Neural progenitor cell (in vitro differentiated cells): ENCODE data around the gene COX19. TPM values are rescaled to one million over a fixed set of nuclear protein-coding genes. Genes with fewer than 3 reads are reported as not detected.

Source experiments
- DNase-seq: peaks from one replicate; pipeline ENCODE4 v3.0.0-alpha.2; 2016; ENCODE audit warnings: low spot score
- H2AFZ ChIP-seq: fragments of 200-600 bp; sonication (generic); replicated peaks from 2 replicates; pipeline ENCODE4 v1.6.1; 2016; ENCODE audit warnings: antibody characterized with exemption
- H3F3A ChIP-seq: fragments of 200-600 bp; sonication (generic); 2 replicates; pipeline ENCODE4 v1.6.1; 2016; ENCODE audit warnings: antibody characterized with exemption, low read depth
- H3K27ac ChIP-seq: fragments of 200-600 bp; sonication (generic); 2 replicates; pipeline ENCODE4 v1.5.1; 2016; ENCODE audit warnings: mild to moderate bottlenecking
- H3K27me3 ChIP-seq: fragments of 200-600 bp; sonication (generic); 2 replicates; pipeline ENCODE4 v1.6.1; 2016; ENCODE audit warnings: mild to moderate bottlenecking, moderate library complexity
- H3K36me3 ChIP-seq: fragments of 200-600 bp; sonication (generic); 2 replicates; pipeline ENCODE4 v1.5.1; 2016
- H3K4me1 ChIP-seq: fragments of 200-600 bp; sonication (generic); 2 replicates; pipeline ENCODE4 v1.6.1; 2016; ENCODE audit warnings: mixed run types
- H3K4me2 ChIP-seq: fragments of 200-600 bp; sonication (generic); 2 replicates; pipeline ENCODE4 v1.6.1; 2016
- H3K4me3 ChIP-seq: fragments of 200-600 bp; sonication (generic); 2 replicates; pipeline ENCODE4 v1.5.1; 2016
- H3K79me2 ChIP-seq: fragments of 200-600 bp; sonication (generic); 2 replicates; pipeline ENCODE4 v1.6.1; 2016; ENCODE audit warnings: low read depth
- H3K9ac ChIP-seq: fragments of 200-600 bp; sonication (generic); 2 replicates; pipeline ENCODE4 v1.6.1; 2016
- H3K9me3 ChIP-seq: fragments of 200-600 bp; sonication (generic); 2 replicates; pipeline ENCODE4 v1.5.1; 2016; ENCODE audit warnings: low read depth
- H4K20me1 ChIP-seq: fragments of 200-600 bp; sonication (generic); 2 replicates; pipeline ENCODE4 v1.6.1; 2016; ENCODE audit warnings: low read depth
- H3K27ac Mint-ChIP-seq: 3 replicates; pipeline ENCODE4 v1.8.0; 2021; ENCODE audit warnings: mixed read lengths
- H3K27me3 Mint-ChIP-seq: 2 replicates; pipeline ENCODE4 v1.8.0; 2022; ENCODE audit warnings: low read depth, mild to moderate bottlenecking, inconsistent platforms, moderate library complexity, mixed read lengths; ENCODE audit not compliant: insufficient read depth
- H3K36me3 Mint-ChIP-seq: 3 replicates; pipeline ENCODE4 v1.8.0; 2021; ENCODE audit warnings: mixed read lengths
- H3K4me1 Mint-ChIP-seq: 3 replicates; pipeline ENCODE4 v1.8.0; 2021; ENCODE audit warnings: mixed read lengths
- H3K4me3 Mint-ChIP-seq: 3 replicates; pipeline ENCODE4 v1.8.0; 2021; ENCODE audit warnings: mild to moderate bottlenecking, moderate library complexity, mixed read lengths
- H3K9me3 Mint-ChIP-seq: 3 replicates; pipeline ENCODE4 v1.8.0; 2020; ENCODE audit warnings: mixed read lengths
- CTCF ChIP-seq: fragments of 200-600 bp; sonication (generic); IDR thresholded peaks from 2 replicates; pipeline ENCODE4 v1.5.1; 2017; ENCODE audit warnings: antibody characterized with exemption, mild to moderate bottlenecking
- EZH2 ChIP-seq: fragments of 200-600 bp; sonication (generic); IDR thresholded peaks from 2 replicates; pipeline ENCODE4 v1.6.1; 2017; ENCODE audit warnings: antibody characterized with exemption, mild to moderate bottlenecking, moderate library complexity
- EZH2phosphoT487 ChIP-seq: fragments of 200-600 bp; sonication (generic); IDR thresholded peaks from 2 replicates; pipeline ENCODE4 v1.6.1; 2017; ENCODE audit warnings: antibody characterized with exemption
- total RNA-seq: library from RNA; depleted of rRNA; stranded (reverse); fragments of >200 nt; gene quantifications from 2 replicates; pipeline ENCODE4 v1.2.3, GENCODE V29; 2015; ENCODE audit warnings: low replicate concordance

COX19 gene
- total RNA-seq, 1 donor from 2014 or later, result 15.1 TPM

GRCh38 chr7:918441-919113, 56.8 kb downstream of the COX19 start:
- peaks cover 22% of the 10 kb centered on the region for H3K4me1 Mint-ChIP-seq
- H3K9me3 ChIP-seq, result no peaks in the 10 kb centered on the region
- no peaks in the 10 kb centered on the region for H3F3A ChIP-seq
- no peak for DNase-seq
- no peaks in the 10 kb centered on the region for H3K4me1 ChIP-seq
- H3K36me3 Mint-ChIP-seq, result no peaks in the 10 kb centered on the region
- no peaks in the 10 kb centered on the region for H3K27me3 ChIP-seq
- H3K4me3 ChIP-seq, result no peak overlapping the region
- H3K9ac ChIP-seq, result no peak overlapping the region
- no peaks in the 10 kb centered on the region for H3K36me3 ChIP-seq
- no peaks in the 10 kb centered on the region for H3K9me3 Mint-ChIP-seq
- no peak overlapping the region for H3K27ac Mint-ChIP-seq
- no peak overlapping the region for H3K4me3 Mint-ChIP-seq
- TF ChIP-seq EZH2 (no peak), EZH2phosphoT487 (no peak), CTCF (no peak)
- H3K79me2 ChIP-seq, result no peaks in the 10 kb centered on the region
- no peak overlapping the region for H3K27ac ChIP-seq
- no peaks in the 10 kb centered on the region for H4K20me1 ChIP-seq
- no peak overlapping the region for H3K4me2 ChIP-seq
- H2AFZ ChIP-seq, result no peak overlapping the region
- peaks cover 7% of the 10 kb centered on the region for H3K27me3 Mint-ChIP-seq

- Histone ChIP-seq H3F3A (no peaks in the 10 kb centered on the region), H3K4me1 (no peaks in the 10 kb centered on the region), H4K20me1 (no peaks in the 10 kb centered on the region), H3K9me3 (no peaks in the 10 kb centered on the region), H3K36me3 (no peaks in the 10 kb centered on the region), H3K27me3 (no peaks in the 10 kb centered on the region), H3K9ac (no peak overlapping the region), H3K4me2 (no peak overlapping the region), H3K4me3 (no peak overlapping the region), H3K27ac (no peak overlapping the region), H2AFZ (no peak overlapping the region), H3K79me2 (no peaks in the 10 kb centered on the region)
- no peak for TF ChIP-seq EZH2
- no peak for TF ChIP-seq EZH2phosphoT487
- TF ChIP-seq CTCF, result no peak
- H3K4me1 Mint-ChIP-seq, result peaks cover 19% of the 10 kb centered on the region
- H3K36me3 Mint-ChIP-seq, result no peaks in the 10 kb centered on the region
- H3K4me3 Mint-ChIP-seq, result no peak overlapping the region
- H3K9me3 Mint-ChIP-seq, result no peaks in the 10 kb centered on the region
- H3K27me3 Mint-ChIP-seq, result peaks cover 10% of the 10 kb centered on the region
- DNase-seq, result no peak
- no peak overlapping the region for H3K27ac Mint-ChIP-seq
Observed at GRCh38 chr7:918118-918425, 57.3 kb downstream of the COX19 start.

GRCh38 chr7:917255-918117, 57.9 kb downstream of the COX19 start:
- TF ChIP-seq EZH2, result no peak
- TF ChIP-seq EZH2phosphoT487, result no peak
- no peak for TF ChIP-seq CTCF
- H3K27me3 Mint-ChIP-seq, result peaks cover 10% of the 10 kb centered on the region
- no peak overlapping the region for H3K9ac ChIP-seq
- no peak overlapping the region for H3K4me3 ChIP-seq
- no peak overlapping the region for H3K27ac Mint-ChIP-seq
- peaks cover 19% of the 10 kb centered on the region for H3K4me1 Mint-ChIP-seq
- H3K9me3 ChIP-seq, result no peaks in the 10 kb centered on the region
- no peaks in the 10 kb centered on the region for H3K9me3 Mint-ChIP-seq
- H3K27me3 ChIP-seq, result no peaks in the 10 kb centered on the region
- no peak for DNase-seq
- H2AFZ ChIP-seq, result no peak overlapping the region
- no peaks in the 10 kb centered on the region for H3K4me1 ChIP-seq
- H4K20me1 ChIP-seq, result no peaks in the 10 kb centered on the region
- H3K4me2 ChIP-seq, result no peak overlapping the region
- H3K79me2 ChIP-seq, result no peaks in the 10 kb centered on the region
- H3K36me3 Mint-ChIP-seq, result no peaks in the 10 kb centered on the region
- H3K27ac ChIP-seq, result no peak overlapping the region
- no peaks in the 10 kb centered on the region for H3F3A ChIP-seq
- no peaks in the 10 kb centered on the region for H3K36me3 ChIP-seq
- H3K4me3 Mint-ChIP-seq, result peak overlapping the region; percentile 30
